ENCODE measurements around the gene PLEKHG4B. TPM values are rescaled to one million over a fixed set of nuclear protein-coding genes. Genes with fewer than 3 reads are reported as not detected.

Gene PLEKHG4B
- polyA plus RNA-seq, 1 donor (not counting 4 experiments of a cell fraction or from before 2014, with no cell fraction given), result not detected

- DNase-seq (ENCODE audit: low read depth, low spot score) (no peak), FAIRE-seq (no peak)
- Histone ChIP-seq H3K27ac (ENCODE audit: control insufficient read depth, insufficient read depth, low read length) (no peak overlapping the region), H3K27me3 (ENCODE audit: control insufficient read depth, extremely low read depth, insufficient read depth, low read length) (peaks cover 3% of the 10 kb centered on the region), H4K20me1 (ENCODE audit: control insufficient read depth, extremely low read depth, insufficient read depth, low read length) (no peaks in the 10 kb centered on the region), H2AFZ (ENCODE audit: control insufficient read depth, low read length) (no peak overlapping the region), H3K4me3 (ENCODE audit: control insufficient read depth in 2 of 3, extremely low read depth in 1 of 3, insufficient read depth in 2 of 3, low read depth in 1 of 3, low read length in 3 of 3) (no peak overlapping the region), H3K9me1 (ENCODE audit: control insufficient read depth, extremely low read depth, insufficient read depth, low read length) (no peaks in the 10 kb centered on the region), H3K4me1 (ENCODE audit: control insufficient read depth, extremely low read depth, insufficient read depth, low read length) (no peaks in the 10 kb centered on the region), H3K4me2 (ENCODE audit: control insufficient read depth, extremely low read depth, insufficient read depth, low read depth, low read length) (no peak overlapping the region), H3K9me3 (ENCODE audit: control insufficient read depth, low read depth, low read length) (no peaks in the 10 kb centered on the region), H3K36me3 (ENCODE audit: control insufficient read depth in 2 of 2, extremely low read depth in 1 of 2, insufficient read depth in 2 of 2, low read length in 2 of 2) (no peaks in the 10 kb centered on the region), H3K79me2 (ENCODE audit: control insufficient read depth, insufficient read depth, low read length) (no peaks in the 10 kb centered on the region), H3K9ac (ENCODE audit: control insufficient read depth, extremely low read depth, insufficient read depth, low read length) (no peak overlapping the region)
- TF ChIP-seq EZH2 (IDR thresholded peaks at IDR 0.05; ENCODE audit: low read length) (no peak), CTCF (optimal IDR thresholded peaks at IDR 0.05 in 1 of 3, IDR thresholded peaks at IDR 0.05 in 1 of 3, conservative IDR thresholded peaks at IDR 0.05 in 1 of 3; ENCODE audit: extremely low read depth in 1 of 3, insufficient read depth in 2 of 3, low read length in 3 of 3) (no peak)
- dilution Hi-C loops (cut with MboI; ENCODE audit: extremely low pct_ligation_motif_present, low sequenced_read_pairs), result no loop called here
Measured at GRCh38 chr5:171801-172331, 79.9 kb downstream of the PLEKHG4B start.

GRCh38 chr5:172421-172820 lies 80.5 kb downstream of the PLEKHG4B start:
- Histone ChIP-seq H3K9me3 (ENCODE audit: control insufficient read depth, low read depth, low read length) (no peaks in the 10 kb centered on the region), H3K9ac (ENCODE audit: control insufficient read depth, extremely low read depth, insufficient read depth, low read length) (no peak overlapping the region), H3K9me1 (ENCODE audit: control insufficient read depth, extremely low read depth, insufficient read depth, low read length) (no peaks in the 10 kb centered on the region), H3K4me1 (ENCODE audit: control insufficient read depth, extremely low read depth, insufficient read depth, low read length) (no peaks in the 10 kb centered on the region), H3K27me3 (ENCODE audit: control insufficient read depth, extremely low read depth, insufficient read depth, low read length) (peaks cover 6% of the 10 kb centered on the region), H3K27ac (ENCODE audit: control insufficient read depth, insufficient read depth, low read length) (no peak overlapping the region), H2AFZ (ENCODE audit: control insufficient read depth, low read length) (no peak overlapping the region), H3K4me2 (ENCODE audit: control insufficient read depth, extremely low read depth, insufficient read depth, low read depth, low read length) (no peak overlapping the region), H3K36me3 (ENCODE audit: control insufficient read depth in 2 of 2, extremely low read depth in 1 of 2, insufficient read depth in 2 of 2, low read length in 2 of 2) (no peaks in the 10 kb centered on the region), H3K4me3 (ENCODE audit: control insufficient read depth in 2 of 3, extremely low read depth in 1 of 3, insufficient read depth in 2 of 3, low read depth in 1 of 3, low read length in 3 of 3) (no peak overlapping the region), H3K79me2 (ENCODE audit: control insufficient read depth, insufficient read depth, low read length) (no peaks in the 10 kb centered on the region), H4K20me1 (ENCODE audit: control insufficient read depth, extremely low read depth, insufficient read depth, low read length) (no peaks in the 10 kb centered on the region)
- FAIRE-seq (no peak), DNase-seq (ENCODE audit: low read depth, low spot score) (no peak)
- no peak for TF ChIP-seq EZH2 (IDR thresholded peaks at IDR 0.05; ENCODE audit: low read length)
- TF ChIP-seq CTCF (optimal IDR thresholded peaks at IDR 0.05 in 1 of 3, IDR thresholded peaks at IDR 0.05 in 1 of 3, conservative IDR thresholded peaks at IDR 0.05 in 1 of 3; ENCODE audit: extremely low read depth in 1 of 3, insufficient read depth in 2 of 3, low read length in 3 of 3), result no peak
- dilution Hi-C loops (cut with MboI; ENCODE audit: extremely low pct_ligation_motif_present, low sequenced_read_pairs), result no loop called here

All from keratinocyte (primary cell).